ENCODE measurements around the gene NDP. TPM values are rescaled to one million over a fixed set of nuclear protein-coding genes. Genes with fewer than 3 reads are reported as not detected.
A peak's percentile ranks its signal among the peaks of the same experiment; 100 is the strongest.

The NDP gene
- polyA plus RNA-seq (2013, experiment 1 of 2; ENCODE audit: insufficient read length) = 0.22 TPM
- polyA plus RNA-seq (2013, experiment 2 of 2; ENCODE audit: insufficient read length) = 0.21 TPM

GRCh38 chrX:43973249-43974099 lies at the start of gene NDP:
Gene NDP, minus strand, starts transcription at chrX:43973390. Its CDS starts 14,745 bp downstream, at chrX:43958645.
- DNase-seq = no peak

- DNase-seq = no peak
Measured at GRCh38 chrX:44022964-44023363, 49.8 kb upstream of the NDP start.

GRCh38 chrX:44020693-44021092 lies 47.5 kb upstream of the NDP start:
- DNase-seq = no peak

- no peak for DNase-seq
Measured at GRCh38 chrX:44019911-44020310, 46.7 kb upstream of the NDP start.

- DNase-seq = no peak
Measured at GRCh38 chrX:44017676-44018075, 44.5 kb upstream of the NDP start.

- no peak for DNase-seq
Measured at GRCh38 chrX:44016906-44017305, 43.7 kb upstream of the NDP start.

- peak; percentile 55 for DNase-seq
Measured at GRCh38 chrX:44012484-44013096, 39.4 kb upstream of the NDP start.

- DNase-seq = no peak
Measured at GRCh38 chrX:44011506-44011905, 38.3 kb upstream of the NDP start.

GRCh38 chrX:44010626-44011025 lies 37.4 kb upstream of the NDP start:
- DNase-seq = no peak

GRCh38 chrX:44006081-44006480 lies 32.9 kb upstream of the NDP start:
- no peak for DNase-seq

- DNase-seq = no peak
Measured at GRCh38 chrX:44003975-44004374, 30.8 kb upstream of the NDP start.

GRCh38 chrX:44002567-44002966 lies 29.4 kb upstream of the NDP start:
- DNase-seq = no peak

GRCh38 chrX:43998374-43998773 lies 25.2 kb upstream of the NDP start:
- no peak for DNase-seq

- no peak for DNase-seq
Measured at GRCh38 chrX:43996491-43996890, 23.3 kb upstream of the NDP start.

- no peak for DNase-seq
Measured at GRCh38 chrX:43986083-43986482, 12.9 kb upstream of the NDP start.

GRCh38 chrX:43985511-43985910 lies 12.3 kb upstream of the NDP start:
- DNase-seq = no peak

- DNase-seq = no peak
Measured at GRCh38 chrX:43978226-43978625, 5.0 kb upstream of the NDP start.

GRCh38 chrX:43976205-43976604 lies 3.0 kb upstream of the NDP start:
- no peak for DNase-seq

GRCh38 chrX:43975796-43976195 lies 2.6 kb upstream of the NDP start:
- DNase-seq = no peak

- DNase-seq = no peak
Measured at GRCh38 chrX:43974741-43975465, 1.7 kb upstream of the NDP start.

GRCh38 chrX:43974100-43974475 lies 898 bp upstream of the NDP start:
- DNase-seq = no peak

GRCh38 chrX:43971966-43972961 lies 926 bp downstream of the NDP start:
- no peak for DNase-seq

Data from fibroblast of skin of abdomen (primary cell).